Esophagus squamous epithelium (tissue), 5 donors: ENCODE measurements around the gene MTX1. TPM values are rescaled to one million over a fixed set of nuclear protein-coding genes. Genes with fewer than 3 reads are reported as not detected.
A peak's percentile ranks its signal among the peaks of the same experiment; 100 is the strongest.
"Not testable (repeated sequence)": the region's sequence is repeated elsewhere in the genome, so short reads cannot be mapped to it uniquely, and the experiment has no call there.

Experiments
- DNase-seq: peaks from one replicate; lab custom pipeline; 2025; lab: John Stamatoyannopoulos, UW
- H3K27ac ChIP-seq, 4 donors: fragments of 200-600 bp; sonication (generic); one replicate each; pipeline ENCODE4 v1.5.1; 2016 to 2019; ENCODE audit warnings: mild to moderate bottlenecking in 1 of 4
- H3K27me3 ChIP-seq, 4 donors: fragments of 200-600 bp; sonication (generic); 1 replicate in 3 of 4; 2 replicates in 1 of 4; pipeline versions ENCODE4 v1.5.1 to v1.6.0; 2017 to 2021; ENCODE audit warnings: antibody characterized with exemption in 1 of 4
- H3K36me3 ChIP-seq, 3 donors: fragments of 200-600 bp; sonication (generic); one replicate each; pipeline ENCODE4 v1.5.1; 2016 to 2019
- H3K4me1 ChIP-seq, 3 donors: fragments of 200-600 bp; sonication (generic); one replicate each; pipeline ENCODE4 v1.5.1; 2017 to 2019
- H3K4me3 ChIP-seq, 4 donors: fragments of 200-600 bp; sonication (generic); 1 replicate in 3 of 4; 2 replicates in 1 of 4; pipeline ENCODE4 v1.5.1; 2016 to 2019; ENCODE audit warnings: mild to moderate bottlenecking in 2 of 4, moderate library complexity in 1 of 4
- H3K9me3 ChIP-seq, 3 donors: fragments of 200-600 bp; sonication (generic); one replicate each; pipeline ENCODE4 v1.5.1; 2016 to 2019
- CTCF ChIP-seq, 6 experiments: fragments of 450-650 bp in 4 of 6; fragments of 200-600 bp in 2 of 6; sonication (generic) in 2 of 6; IDR thresholded peaks; one replicate each; pipeline ENCODE4 v1.5.1; 2016 to 2019; ENCODE audit warnings: antibody characterized with exemption in 6 of 6, mild to moderate bottlenecking in 4 of 6, moderate library complexity in 4 of 6
- POLR2A ChIP-seq, 4 donors: fragments of 450-650 bp; IDR thresholded peaks; one replicate each; pipeline ENCODE4 v1.6.1; 2017; ENCODE audit warnings: antibody characterized with exemption in 4 of 4, mild to moderate bottlenecking in 4 of 4, moderate library complexity in 3 of 4
- WGBS, 2 donors: methylation state at CpG; one replicate each; pipeline ENCODE4 v1.1.5; 2018; 5-methylcytosine and 5-hydroxymethylcytosine counted together
- intact Hi-C: fragments of 100-400 bp; cut with DNase I; formaldehyde crosslinking; loops from one replicate; pipeline ENCODE4 v1.15.0; 2022
- total RNA-seq, 4 donors: library from RNA; depleted of rRNA; stranded (reverse); fragments of >200 nt; gene quantifications; one replicate each; pipeline ENCODE4 v1.1.0, GENCODE V29; 2016
- donor health status: DM: yes; HTN: yes; CAD: no.

Gene MTX1
- total RNA-seq, 4 donors from 2014 or later: 34.0 to 59.1 (median 42.9) TPM

GRCh38 chr1:155192346-155193274 lies 15.9 kb upstream of the MTX1 start:
- Histone ChIP-seq H3K9me3 (no peaks in the 10 kb centered on the region), H3K4me3 (peak overlapping the region; percentile 33 to 71 (median 54)), H3K4me1 (peaks cover 32 to 47% (median 32%) of the 10 kb centered on the region in 3 donors), H3K27ac (peak overlapping the region; percentile 91 to 98 (median 96)), H3K27me3 (no peaks in the 10 kb centered on the region), H3K36me3 (peaks cover 0 to 13% (median 0%) of the 10 kb centered on the region in 3 donors)
- no peak for DNase-seq
- intact Hi-C loops: no loop called here
- WGBS, 2 donors: 38 to 70% methylated on average over 2 to 13 of the region's 20 CpGs
- TF ChIP-seq POLR2A (IDR thresholded peaks at IDR 0.05) (no peak), CTCF (IDR thresholded peaks at IDR 0.05) (no peak)

GRCh38 chr1:155193275-155193990 lies 15.1 kb upstream of the MTX1 start:
- intact Hi-C loops: no loop called here
- no peak for DNase-seq
- Histone ChIP-seq H3K9me3 (no peaks in the 10 kb centered on the region), H3K4me1 (peaks cover 32 to 47% (median 32%) of the 10 kb centered on the region in 3 donors), H3K4me3 (peak overlapping the region; percentile 33 to 71 (median 54)), H3K27me3 (no peaks in the 10 kb centered on the region), H3K27ac (peak overlapping the region; percentile 91 to 98 (median 96)), H3K36me3 (peaks cover 0 to 21% (median 0%) of the 10 kb centered on the region in 3 donors)
- TF ChIP-seq CTCF (IDR thresholded peaks at IDR 0.05): peak; percentile 85 to 99 (median 96)
- peak in 3 of 4 donors; percentile 7 to 41 (median 40) for TF ChIP-seq POLR2A (IDR thresholded peaks at IDR 0.05)
- 0% methylated on average over 4 to 11 of the region's 38 CpGs for WGBS, 2 donors

- Histone ChIP-seq H3K36me3 (peaks cover 0 to 26% (median 0%) of the 10 kb centered on the region in 3 donors), H3K4me3 (peak overlapping the region; percentile 33 to 71 (median 54)), H3K27ac (peak overlapping the region; percentile 91 to 98 (median 96)), H3K4me1 (peaks cover 32 to 47% (median 32%) of the 10 kb centered on the region in 3 donors)
- 0 to 5% methylated on average over 7 to 14 of the region's 16 CpGs for WGBS, 2 donors
- H3K27me3 ChIP-seq, intact Hi-C loops, DNase-seq, H3K9me3 ChIP-seq: not testable (repeated sequence)
Observed at GRCh38 chr1:155193991-155194240, 14.6 kb upstream of the MTX1 start.

GRCh38 chr1:155195201-155196102 lies 13.0 kb upstream of the MTX1 start:
- Histone ChIP-seq H3K36me3 (peaks cover 0 to 39% (median 0%) of the 10 kb centered on the region in 3 donors), H3K4me3 (peak overlapping the region; percentile 33 to 71 (median 54)), H3K9me3 (no peaks in the 10 kb centered on the region), H3K27me3 (no peaks in the 10 kb centered on the region), H3K27ac (peak overlapping the region; percentile 91 to 98 (median 96)), H3K4me1 (peaks cover 32 to 47% (median 32%) of the 10 kb centered on the region in 3 donors)
- intact Hi-C loops: no loop called here
- DNase-seq: no peak
- TF ChIP-seq POLR2A (IDR thresholded peaks at IDR 0.05) (no peak), CTCF (IDR thresholded peaks at IDR 0.05) (no peak)
- 20 to 32% methylated on average over 6 to 12 of the region's 27 CpGs for WGBS, 2 donors
